Stomach (tissue), 9 donors: Measurements from ENCODE around the gene RPL29. TPM values are rescaled to one million over a fixed set of nuclear protein-coding genes. Genes with fewer than 3 reads are reported as not detected.

Experiments used
- DNase-seq, 2 donors: peaks; one replicate each; pipeline versions ENCODE4 v3.0.0 to v3.0.0-alpha.2; 2013 to 2019
- H3K27ac ChIP-seq, 5 donors: fragments of 200-600 bp in 4 of 5; sonication (generic) in 4 of 5; one replicate each; pipeline ENCODE4 v1.5.1; 2013 to 2019; ENCODE audit warnings: mild to moderate bottlenecking in 1 of 5, moderate library complexity in 1 of 5
- H3K27me3 ChIP-seq, 3 donors: fragments of 200-600 bp; sonication (generic); one replicate each; pipeline ENCODE4 v1.5.1; 2017 to 2019; ENCODE audit warnings: mixed run types in 1 of 3
- H3K36me3 ChIP-seq, 4 donors: fragments of 200-600 bp; sonication (generic); 1 replicate in 3 of 4; 2 replicates in 1 of 4; pipeline ENCODE4 v1.5.1; 2016 to 2019
- H3K4me1 ChIP-seq, 4 donors: fragments of 200-600 bp; sonication (generic); one replicate each; pipeline ENCODE4 v1.5.1; 2016 to 2019
- H3K4me3 ChIP-seq, 4 donors: fragments of 200-600 bp; sonication (generic) in 3 of 4; one replicate each; pipeline ENCODE4 v1.5.1; 2016 to 2019; ENCODE audit warnings: mild to moderate bottlenecking in 1 of 4
- H3K9me3 ChIP-seq, 4 donors: fragments of 200-600 bp; sonication (generic); one replicate each; pipeline ENCODE4 v1.5.1; 2016 to 2019
- EP300 ChIP-seq: sonication (generic); formaldehyde crosslinking; IDR thresholded peaks from one replicate; pipeline ENCODE4 v1.6.1; 2017; ENCODE audit warnings: antibody characterized with exemption
- POLR2A ChIP-seq, 4 donors: fragments of 450-650 bp; IDR thresholded peaks; one replicate each; pipeline ENCODE4 v1.6.1; 2016; ENCODE audit warnings: antibody characterized with exemption in 4 of 4, control low read depth in 2 of 4, mild to moderate bottlenecking in 1 of 4, moderate library complexity in 1 of 4
- POLR2AphosphoS5 ChIP-seq, 3 donors: sonication (generic); formaldehyde crosslinking; IDR thresholded peaks; one replicate each; pipeline ENCODE4 v1.6.1; 2016; ENCODE audit warnings: antibody characterized with exemption in 3 of 3
- WGBS, 5 donors: extraction: QIAGEN DNeasy Blood & Tissue Kit in 3 of 5; methylation state at CpG; one replicate each; pipeline versions ENCODE4 v1.1.5 to v1.1.7; 2013 to 2018; 5-methylcytosine and 5-hydroxymethylcytosine counted together
- intact Hi-C: fragments of 100-400 bp; cut with DNase I; formaldehyde crosslinking; loops from one replicate; pipeline ENCODE4 v1.15.1; 2023; ENCODE audit warnings: low total_unique reads
- polyA plus RNA-seq, 3 donors: library from polyadenylated mRNA; stranded (reverse); fragments of 200-250 nt; gene quantifications; one replicate each; pipeline ENCODE4 v1.2.3, GENCODE V29; 2013
- total RNA-seq, 5 donors: library from RNA; depleted of rRNA; stranded (reverse); fragments of >200 nt; gene quantifications; one replicate each; pipeline versions ENCODE4 v1.1.0 to v1.2.3, GENCODE V29; 2014 to 2016
- TF ChIP-seq, protein P1 (sequence below), 7 experiments: fragments of 450-650 bp in 4 of 7; fragments of 200-600 bp in 3 of 7; sonication (generic) in 3 of 7; IDR thresholded peaks; one replicate each; pipeline ENCODE4 v1.5.1; 2016 to 2019; ENCODE audit warnings: antibody characterized with exemption in 7 of 7, control low read depth in 2 of 7, mild to moderate bottlenecking in 1 of 7
- donor health status: healthy with polysubstance abuse.
- donor health status: Bipolar disorder and iron deficiency.
- donor health status: healthy.

RPL29 gene
- total and polyA plus RNA-seq, 8 donors, result 144 to 3,071 (median 1,266) TPM

- 71 to 82% (median 80%) methylated on average over 10 to 13 of the region's 13 CpGs for WGBS, 5 donors
- TF ChIP-seq, protein P1, sequence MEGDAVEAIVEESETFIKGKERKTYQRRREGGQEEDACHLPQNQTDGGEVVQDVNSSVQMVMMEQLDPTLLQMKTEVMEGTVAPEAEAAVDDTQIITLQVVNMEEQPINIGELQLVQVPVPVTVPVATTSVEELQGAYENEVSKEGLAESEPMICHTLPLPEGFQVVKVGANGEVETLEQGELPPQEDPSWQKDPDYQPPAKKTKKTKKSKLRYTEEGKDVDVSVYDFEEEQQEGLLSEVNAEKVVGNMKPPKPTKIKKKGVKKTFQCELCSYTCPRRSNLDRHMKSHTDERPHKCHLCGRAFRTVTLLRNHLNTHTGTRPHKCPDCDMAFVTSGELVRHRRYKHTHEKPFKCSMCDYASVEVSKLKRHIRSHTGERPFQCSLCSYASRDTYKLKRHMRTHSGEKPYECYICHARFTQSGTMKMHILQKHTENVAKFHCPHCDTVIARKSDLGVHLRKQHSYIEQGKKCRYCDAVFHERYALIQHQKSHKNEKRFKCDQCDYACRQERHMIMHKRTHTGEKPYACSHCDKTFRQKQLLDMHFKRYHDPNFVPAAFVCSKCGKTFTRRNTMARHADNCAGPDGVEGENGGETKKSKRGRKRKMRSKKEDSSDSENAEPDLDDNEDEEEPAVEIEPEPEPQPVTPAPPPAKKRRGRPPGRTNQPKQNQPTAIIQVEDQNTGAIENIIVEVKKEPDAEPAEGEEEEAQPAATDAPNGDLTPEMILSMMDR (IDR thresholded peaks at IDR 0.05), result no peak
- no peak for TF ChIP-seq EP300
- no peak for TF ChIP-seq POLR2AphosphoS5 (IDR thresholded peaks at IDR 0.05)
- no peak for TF ChIP-seq POLR2A (IDR thresholded peaks at IDR 0.05)
- Histone ChIP-seq H3K27ac (no peak overlapping the region), H3K4me3 (no peak overlapping the region), H3K9me3 (no peaks in the 10 kb centered on the region), H3K36me3 (peaks cover 0 to 55% (median 42%) of the 10 kb centered on the region in 4 donors), H3K27me3 (no peaks in the 10 kb centered on the region), H3K4me1 (peaks cover 11 to 13% (median 12%) of the 10 kb centered on the region in 4 donors)
- intact Hi-C loops, result loop anchor here (10.0 kb wide), 1 partner anchor 197 kb away; no protein-coding TSS in a partner anchor
- DNase-seq, result no peak
Measured at GRCh38 chr3:51947215-51947900, 48.3 kb downstream of the RPL29 start.

- H3K9me3 ChIP-seq, result no peaks in the 10 kb centered on the region
- peaks cover 13 to 16% (median 14%) of the 10 kb centered on the region in 4 donors for H3K4me1 ChIP-seq
- WGBS, 5 donors, result 72 to 85% (median 80%) methylated on average over 4 of the region's 4 CpGs
- H3K27me3 ChIP-seq, result no peaks in the 10 kb centered on the region
- DNase-seq, result no peak
- intact Hi-C loops, result loop anchor here (10.0 kb wide), 1 partner anchor 198 kb away; no protein-coding TSS in a partner anchor
- H3K27ac ChIP-seq, result no peak overlapping the region
- TF ChIP-seq EP300, result no peak
- TF ChIP-seq POLR2AphosphoS5 (IDR thresholded peaks at IDR 0.05), result no peak
- TF ChIP-seq, protein P1 (IDR thresholded peaks at IDR 0.05), result no peak
- no peak overlapping the region for H3K4me3 ChIP-seq
- peaks cover 0 to 55% (median 42%) of the 10 kb centered on the region in 4 donors for H3K36me3 ChIP-seq
Measured at GRCh38 chr3:51946796-51947195, 48.9 kb downstream of the RPL29 start.

GRCh38 chr3:51945926-51946705 lies 49.6 kb downstream of the RPL29 start:
- TF ChIP-seq POLR2A (IDR thresholded peaks at IDR 0.05) (no peak), EP300 (no peak), POLR2AphosphoS5 (IDR thresholded peaks at IDR 0.05) (no peak)
- TF ChIP-seq, protein P1 (IDR thresholded peaks at IDR 0.05), result no peak
- peaks cover 15 to 21% (median 18%) of the 10 kb centered on the region in 4 donors for H3K4me1 ChIP-seq
- H3K27me3 ChIP-seq, result no peaks in the 10 kb centered on the region
- no peak overlapping the region for H3K4me3 ChIP-seq
- WGBS, 5 donors, result 94 to 96% (median 95%) methylated on average over 13 to 14 of the region's 14 CpGs
- H3K27ac ChIP-seq, result no peak overlapping the region
- H3K36me3 ChIP-seq, result peaks cover 0 to 55% (median 42%) of the 10 kb centered on the region in 4 donors
- no peaks in the 10 kb centered on the region for H3K9me3 ChIP-seq
- no peak for DNase-seq
- intact Hi-C loops, result loop anchor here (10.0 kb wide), 1 partner anchor 199 kb away; no protein-coding TSS in a partner anchor

DNA sequence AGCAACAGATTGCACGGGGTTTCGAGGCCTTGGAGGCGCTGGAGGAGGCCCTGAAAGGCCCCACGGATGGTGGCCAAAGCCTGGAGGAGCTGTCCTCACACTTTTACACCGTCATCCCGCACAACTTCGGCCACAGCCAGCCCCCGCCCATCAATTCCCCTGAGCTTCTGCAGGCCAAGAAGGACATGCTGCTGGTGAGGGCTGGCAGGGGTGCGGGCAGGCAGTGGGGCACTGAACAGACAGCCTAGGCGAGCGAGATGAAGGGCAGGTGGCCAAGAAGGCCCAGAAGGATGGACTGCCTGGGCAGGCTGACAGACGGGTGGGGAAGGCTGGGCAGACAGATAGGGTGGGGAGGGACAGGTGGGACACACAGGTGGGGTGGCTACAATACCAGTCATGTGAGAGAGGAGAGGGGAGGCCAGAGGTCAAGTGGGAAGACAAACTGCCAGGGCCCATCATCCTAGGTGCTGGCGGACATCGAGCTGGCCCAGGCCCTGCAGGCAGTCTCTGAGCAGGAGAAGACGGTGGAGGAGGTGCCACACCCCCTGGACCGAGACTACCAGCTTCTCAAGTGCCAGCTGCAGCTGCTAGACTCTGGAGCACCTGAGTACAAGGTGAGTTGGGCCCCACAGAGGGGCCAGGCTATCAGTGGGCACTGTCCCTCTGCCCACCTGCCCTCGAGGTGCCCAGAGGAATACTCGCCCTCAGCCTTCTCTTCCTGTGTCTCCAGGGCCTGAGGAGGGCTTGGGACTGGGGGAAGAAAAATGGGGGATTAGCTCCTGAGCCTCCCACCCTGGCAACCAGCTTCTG lies 50.5 kb downstream of the RPL29 start:
- peak in 1 of 2 donors; percentile 5 for DNase-seq
- TF ChIP-seq, protein P1 (IDR thresholded peaks at IDR 0.05), result no peak
- no peak for TF ChIP-seq POLR2AphosphoS5 (IDR thresholded peaks at IDR 0.05)
- TF ChIP-seq EP300, result no peak
- TF ChIP-seq POLR2A (IDR thresholded peaks at IDR 0.05), result no peak
- intact Hi-C loops, result loop anchor here (10.0 kb wide), 1 partner anchor 200 kb away; no protein-coding TSS in a partner anchor
- Histone ChIP-seq H3K4me1 (peaks cover 24 to 30% (median 26%) of the 10 kb centered on the region in 4 donors), H3K4me3 (no peak overlapping the region), H3K9me3 (no peaks in the 10 kb centered on the region), H3K27me3 (no peaks in the 10 kb centered on the region), H3K27ac (no peak overlapping the region), H3K36me3 (peaks cover 0 to 55% (median 42%) of the 10 kb centered on the region in 4 donors)
- 85 to 89% (median 87%) methylated on average over 14 to 18 of the region's 18 CpGs for WGBS, 5 donors
